Testis (tissue), 3 donors: ENCODE measurements around the gene GABRR1. TPM values are rescaled to one million over a fixed set of nuclear protein-coding genes. Genes with fewer than 3 reads are reported as not detected.

Source experiments
- DNase-seq: peaks from one replicate; pipeline ENCODE4 v3.0.0-alpha.2; 2019
- H3K27ac ChIP-seq, 2 donors: fragments of 200-600 bp; sonication (generic); one replicate each; pipeline ENCODE4 v1.5.1; 2019
- H3K27me3 ChIP-seq: fragments of 200-600 bp; sonication (generic); one replicate; pipeline ENCODE4 v1.5.1; 2019
- H3K36me3 ChIP-seq: fragments of 200-600 bp; sonication (generic); one replicate; pipeline ENCODE4 v1.5.1; 2017; ENCODE audit warnings: low read depth; ENCODE audit errors: missing control alignments
- H3K4me1 ChIP-seq: fragments of 200-600 bp; sonication (generic); one replicate; pipeline ENCODE4 v1.5.1; 2019
- H3K4me3 ChIP-seq, 2 donors: fragments of 200-600 bp; sonication (generic); one replicate each; pipeline ENCODE4 v1.5.1; 2017 to 2019
- H3K9me3 ChIP-seq: fragments of 200-600 bp; sonication (generic); one replicate; pipeline ENCODE4 v1.5.1; 2017
- POLR2A ChIP-seq: fragments of 450-650 bp; IDR thresholded peaks from one replicate; pipeline ENCODE4 v1.6.1; 2017; ENCODE audit warnings: antibody characterized with exemption, mild to moderate bottlenecking, moderate library complexity
- WGBS, 2 donors: methylation state at CpG; one replicate each; pipeline ENCODE4 v1.1.5; 2018; 5-methylcytosine and 5-hydroxymethylcytosine counted together
- intact Hi-C: fragments of 100-400 bp; cut with DNase I; formaldehyde crosslinking; loops from one replicate; pipeline ENCODE4 v1.15.1; 2023; ENCODE audit warnings: low total_unique reads
- polyA plus RNA-seq: library from polyadenylated mRNA; stranded (reverse); fragments of 350-450 nt; fragmentation: Illumina TruSeq; extraction: RNeasy Lipid Tissue Mini Kit (QIAGEN cat#74804); gene quantifications from one replicate; pipeline ENCODE4 v1.2.3, GENCODE V29; 2014; ENCODE audit warnings: low read depth, low replicate concordance; ENCODE audit not compliant: insufficient read depth
- total RNA-seq, 2 donors: library from RNA; depleted of rRNA; stranded (reverse); fragments of >200 nt; gene quantifications; one replicate each; pipeline ENCODE4 v1.2.3, GENCODE V29; 2016
- TF ChIP-seq, protein P1 (sequence below), 3 experiments: fragments of 450-650 bp in 2 of 3; fragments of 200-600 bp in 1 of 3; sonication (generic) in 1 of 3; IDR thresholded peaks; one replicate each; pipeline ENCODE4 v1.5.1; 2016 to 2019; ENCODE audit warnings: antibody characterized with exemption in 3 of 3, mild to moderate bottlenecking in 2 of 3, moderate library complexity in 1 of 3

GABRR1 gene
- total and polyA plus RNA-seq, 3 donors from 2014 or later = 1.6 to 3.4 (median 3.0) TPM

DNA sequence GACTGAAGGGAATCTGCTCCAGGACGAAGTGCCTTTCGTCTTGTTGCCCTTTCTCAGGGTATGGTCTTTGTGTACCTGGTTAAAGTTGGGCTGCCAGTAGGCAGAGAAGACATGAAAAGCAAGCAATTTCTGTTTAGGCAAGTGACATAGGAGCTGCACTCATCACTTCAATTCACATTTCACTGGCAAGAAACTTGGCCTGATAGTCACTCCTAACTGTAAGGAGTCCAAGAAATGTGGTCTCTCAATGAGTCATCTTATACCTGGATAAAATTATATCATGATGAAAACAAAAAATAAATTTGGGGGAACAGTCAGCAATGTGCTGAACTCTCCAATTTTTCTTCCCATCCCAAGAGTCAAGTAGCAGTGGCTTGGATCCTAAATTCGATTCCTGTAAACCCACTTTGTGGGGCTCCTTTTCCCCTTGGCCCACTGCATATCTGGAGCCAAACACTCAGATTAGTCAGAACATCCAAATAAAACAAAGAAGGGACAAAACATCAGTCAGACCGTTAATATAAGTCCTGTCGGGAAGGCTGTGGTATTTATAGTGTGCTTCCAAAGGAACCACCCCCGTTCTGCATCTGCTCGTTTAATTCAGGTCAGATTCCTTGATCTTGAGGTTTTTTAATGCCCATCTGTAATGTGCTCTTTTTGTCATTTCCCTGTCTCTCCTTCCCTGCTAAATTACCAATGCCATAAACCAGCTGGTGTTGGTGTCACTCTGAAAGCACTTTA is 5.0 kb upstream of the GABRR1 start:
- Histone ChIP-seq H3K9me3 (no peaks in the 10 kb centered on the region), H3K4me3 (no peak overlapping the region), H3K27ac (no peak overlapping the region), H3K27me3 (no peaks in the 10 kb centered on the region), H3K4me1 (no peaks in the 10 kb centered on the region), H3K36me3 (no peaks in the 10 kb centered on the region)
- WGBS, 2 donors = 50 to 60% methylated on average over 7 of the region's 7 CpGs
- no peak for TF ChIP-seq POLR2A
- TF ChIP-seq, protein P1, sequence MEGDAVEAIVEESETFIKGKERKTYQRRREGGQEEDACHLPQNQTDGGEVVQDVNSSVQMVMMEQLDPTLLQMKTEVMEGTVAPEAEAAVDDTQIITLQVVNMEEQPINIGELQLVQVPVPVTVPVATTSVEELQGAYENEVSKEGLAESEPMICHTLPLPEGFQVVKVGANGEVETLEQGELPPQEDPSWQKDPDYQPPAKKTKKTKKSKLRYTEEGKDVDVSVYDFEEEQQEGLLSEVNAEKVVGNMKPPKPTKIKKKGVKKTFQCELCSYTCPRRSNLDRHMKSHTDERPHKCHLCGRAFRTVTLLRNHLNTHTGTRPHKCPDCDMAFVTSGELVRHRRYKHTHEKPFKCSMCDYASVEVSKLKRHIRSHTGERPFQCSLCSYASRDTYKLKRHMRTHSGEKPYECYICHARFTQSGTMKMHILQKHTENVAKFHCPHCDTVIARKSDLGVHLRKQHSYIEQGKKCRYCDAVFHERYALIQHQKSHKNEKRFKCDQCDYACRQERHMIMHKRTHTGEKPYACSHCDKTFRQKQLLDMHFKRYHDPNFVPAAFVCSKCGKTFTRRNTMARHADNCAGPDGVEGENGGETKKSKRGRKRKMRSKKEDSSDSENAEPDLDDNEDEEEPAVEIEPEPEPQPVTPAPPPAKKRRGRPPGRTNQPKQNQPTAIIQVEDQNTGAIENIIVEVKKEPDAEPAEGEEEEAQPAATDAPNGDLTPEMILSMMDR (IDR thresholded peaks at IDR 0.05) = no peak
- intact Hi-C loops = no loop called here
- no peak for DNase-seq

DNA sequence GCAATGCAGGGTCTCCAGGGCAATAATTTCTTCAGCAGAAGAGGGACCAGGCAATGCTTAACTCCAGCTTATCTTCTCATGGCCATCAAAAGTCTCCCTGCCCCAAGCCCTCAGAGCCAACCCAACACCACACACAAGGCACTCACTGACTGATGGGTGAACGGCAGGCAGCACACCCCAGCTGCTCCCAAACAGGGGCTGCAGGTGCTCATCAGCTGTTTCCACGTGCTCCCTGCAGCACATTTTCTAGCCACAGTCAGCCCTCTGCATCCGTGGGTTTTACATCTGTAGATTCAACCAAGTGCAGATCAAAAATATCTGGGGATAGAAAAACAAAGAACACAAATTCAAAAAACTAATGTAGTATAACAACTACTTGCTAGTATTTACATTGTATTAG is 4.0 kb upstream of the GABRR1 start:
- no peak overlapping the region for H3K4me3 ChIP-seq
- DNase-seq = no peak
- H3K27me3 ChIP-seq = no peaks in the 10 kb centered on the region
- no peaks in the 10 kb centered on the region for H3K36me3 ChIP-seq
- intact Hi-C loops = no loop called here
- H3K9me3 ChIP-seq = no peaks in the 10 kb centered on the region
- no peak overlapping the region for H3K27ac ChIP-seq
- no peak for TF ChIP-seq POLR2A
- TF ChIP-seq, protein P1 (IDR thresholded peaks at IDR 0.05) = no peak
- 88 to 89% methylated on average over 3 of the region's 3 CpGs for WGBS, 2 donors
- no peaks in the 10 kb centered on the region for H3K4me1 ChIP-seq

DNA sequence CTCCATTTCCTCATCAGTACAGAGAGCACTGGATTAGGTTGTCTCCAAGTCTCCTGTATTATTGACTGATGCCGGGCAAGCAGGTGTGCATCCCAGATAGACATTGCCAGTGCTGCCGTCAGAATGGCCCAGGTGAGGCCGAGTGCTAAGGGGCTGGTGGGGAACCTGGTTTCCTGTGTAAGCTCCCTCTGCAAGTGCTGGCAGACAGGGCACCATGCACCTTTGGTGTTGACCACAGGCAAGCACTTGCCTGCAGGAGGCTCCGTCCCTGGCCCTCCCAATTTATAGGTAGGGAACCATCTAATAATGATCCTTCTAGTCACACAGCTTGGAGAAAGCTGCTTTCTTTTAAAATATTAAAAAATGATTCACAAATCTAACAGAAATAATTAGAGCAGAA is 747 bp downstream of the GABRR1 start:
- Histone ChIP-seq H3K27me3 (no peaks in the 10 kb centered on the region), H3K9me3 (no peaks in the 10 kb centered on the region), H3K4me3 (no peak overlapping the region), H3K4me1 (no peaks in the 10 kb centered on the region), H3K27ac (no peak overlapping the region), H3K36me3 (no peaks in the 10 kb centered on the region)
- TF ChIP-seq POLR2A = no peak
- TF ChIP-seq, protein P1 (IDR thresholded peaks at IDR 0.05) = no peak
- intact Hi-C loops = no loop called here
- no peak for DNase-seq
- 88 to 96% methylated on average over 2 to 4 of the region's 4 CpGs for WGBS, 2 donors

DNA sequence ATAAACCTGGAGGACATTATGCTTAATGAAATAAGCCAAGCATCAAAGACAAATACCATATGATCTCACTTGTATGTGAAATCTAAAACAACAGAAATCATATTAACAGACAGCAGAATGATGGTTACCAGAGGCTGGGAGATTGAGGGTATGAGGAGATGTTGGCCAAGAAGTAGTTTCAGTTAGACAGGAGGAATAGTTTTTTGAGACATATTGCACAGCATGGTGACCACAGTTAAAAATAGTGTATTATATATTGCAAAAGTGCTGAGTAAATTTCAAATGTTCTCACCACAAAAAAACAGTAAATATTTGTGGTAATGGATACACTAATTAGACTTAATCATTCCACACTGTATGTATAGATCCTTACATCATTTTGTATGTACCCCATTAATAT is 1.8 kb downstream of the GABRR1 start:
- no peak overlapping the region for H3K4me3 ChIP-seq
- intact Hi-C loops = no loop called here
- H3K36me3 ChIP-seq = no peaks in the 10 kb centered on the region
- no peak for DNase-seq
- no peaks in the 10 kb centered on the region for H3K4me1 ChIP-seq
- no peaks in the 10 kb centered on the region for H3K9me3 ChIP-seq
- no peaks in the 10 kb centered on the region for H3K27me3 ChIP-seq
- TF ChIP-seq, protein P1 (IDR thresholded peaks at IDR 0.05) = no peak
- TF ChIP-seq POLR2A = no peak
- no peak overlapping the region for H3K27ac ChIP-seq

DNA sequence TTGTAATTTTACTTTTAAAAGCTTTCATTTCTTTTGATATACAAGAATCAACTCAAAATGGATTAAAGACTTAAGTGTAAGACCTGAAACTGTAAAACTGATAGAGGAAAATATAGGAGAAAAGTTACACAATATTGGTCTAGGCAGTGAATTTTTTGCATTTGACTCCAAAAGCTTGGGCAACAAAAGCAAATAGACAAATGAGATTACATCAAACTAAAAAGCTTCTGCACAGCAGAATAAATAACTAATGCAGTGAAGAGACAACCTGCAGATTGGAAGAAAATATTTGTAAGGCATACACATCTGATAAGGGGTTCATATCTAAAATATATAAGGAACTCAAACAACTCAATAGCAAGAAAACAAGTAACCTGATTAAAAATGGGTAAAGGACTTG is 3.0 kb downstream of the GABRR1 start:
- H3K4me3 ChIP-seq = no peak overlapping the region
- H3K27me3 ChIP-seq = no peaks in the 10 kb centered on the region
- H3K9me3 ChIP-seq = no peaks in the 10 kb centered on the region
- no peaks in the 10 kb centered on the region for H3K36me3 ChIP-seq
- DNase-seq = no peak
- intact Hi-C loops = no loop called here
- H3K27ac ChIP-seq = no peak overlapping the region
- no peaks in the 10 kb centered on the region for H3K4me1 ChIP-seq
- no peak for TF ChIP-seq POLR2A
- TF ChIP-seq, protein P1 (IDR thresholded peaks at IDR 0.05) = no peak
